Left lobe of liver (tissue), 2 donors: ENCODE measurements around the gene SYNJ2. TPM values are rescaled to one million over a fixed set of nuclear protein-coding genes. Genes with fewer than 3 reads are reported as not detected.

Source experiments
- ATAC-seq: fragments of 200-7000 bp; cut with Tn5 transposase; one replicate; pipeline ENCODE4 v1.9.1; 2020; ENCODE audit warnings: mild to moderate bottlenecking, moderate library complexity
- DNase-seq: peaks from one replicate; pipeline ENCODE4 v3.0.0-alpha.2; 2020; ENCODE audit warnings: low spot score
- total RNA-seq: library from RNA; stranded (reverse); gene quantifications from one replicate; pipeline ENCODE4 v1.2.1, GENCODE V29; 2021
- donor health status: DM: no; HTN: no; CAD: no; lungs with moderate emphysema.
- donor health status: DM: no; HTN: yes; CAD: no.

Gene SYNJ2
- total RNA-seq, 1 donor from 2014 or later = 5.5 TPM

- DNase-seq (no peak), ATAC-seq (no peak)
Measured at GRCh38 chr6:158038291-158039177, 56.9 kb downstream of the SYNJ2 start.

GRCh38 chr6:158039178-158039557 lies 57.5 kb downstream of the SYNJ2 start:
- no peak for DNase-seq

GRCh38 chr6:158039571-158040050 lies 57.9 kb downstream of the SYNJ2 start:
- DNase-seq (no peak), ATAC-seq (no peak)

More at GRCh38 chr6:158039178-158039557, 57.5 kb downstream of the SYNJ2 start:
- no peak for ATAC-seq

- DNase-seq = no peak
- peak; percentile 61 for ATAC-seq
Measured at GRCh38 chr6:158040051-158040803, 58.6 kb downstream of the SYNJ2 start.

GRCh38 chr6:158040804-158041347 lies 59.2 kb downstream of the SYNJ2 start:
- DNase-seq = no peak

GRCh38 chr6:158041370-158041769 lies 59.7 kb downstream of the SYNJ2 start:
- DNase-seq = no peak

More at GRCh38 chr6:158040804-158041347, 59.2 kb downstream of the SYNJ2 start:
- no peak for ATAC-seq

DNA sequence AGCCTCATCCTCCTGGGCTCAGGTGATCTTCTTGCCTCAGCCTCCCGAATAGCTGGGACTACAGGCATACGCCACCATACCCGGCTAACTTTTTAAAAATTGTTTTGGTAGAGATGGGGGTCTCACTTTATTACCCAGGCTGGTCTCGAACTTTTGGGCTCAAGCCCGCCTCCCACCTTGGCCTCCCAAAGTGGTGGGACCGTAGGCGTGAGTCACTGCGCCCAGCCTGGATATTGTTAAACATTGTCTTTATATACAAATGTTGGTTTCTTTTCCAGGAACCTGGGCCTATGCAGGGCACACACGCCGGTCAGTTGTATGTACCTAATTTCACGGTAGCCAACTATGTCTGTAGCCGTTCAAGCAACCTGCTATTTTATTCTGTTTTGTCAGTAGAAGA lies 60.1 kb downstream of the SYNJ2 start:
- no peak for DNase-seq

More at GRCh38 chr6:158041370-158041769, 59.7 kb downstream of the SYNJ2 start:
- ATAC-seq = no peak

DNA sequence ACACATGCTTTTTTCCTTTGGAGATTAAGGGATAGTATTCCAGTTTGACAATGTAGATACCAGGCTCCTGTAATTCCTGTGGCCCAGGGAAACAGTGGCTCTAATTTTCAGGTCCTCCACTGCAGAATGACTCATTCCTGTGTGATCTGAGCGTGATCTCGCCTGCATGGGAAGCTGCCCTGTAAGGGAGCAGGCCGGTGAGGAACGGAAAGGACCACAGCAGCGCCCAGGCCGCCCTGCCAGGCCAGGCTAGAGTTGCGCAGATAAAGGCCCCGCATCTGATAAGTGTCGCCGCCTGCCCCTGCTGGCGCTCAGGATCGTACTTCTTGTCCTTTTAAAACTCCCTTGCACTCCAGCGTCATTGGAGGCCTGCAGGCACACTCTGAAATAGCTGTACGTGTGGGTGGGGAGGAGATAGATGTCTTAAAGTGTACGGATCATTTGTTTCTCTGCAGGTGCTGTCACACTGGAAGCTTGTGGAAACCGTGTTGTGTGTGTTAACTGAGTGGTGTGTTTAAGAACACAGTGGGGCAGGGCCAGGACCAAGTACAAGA lies 60.7 kb downstream of the SYNJ2 start:
- DNase-seq = no peak
- ATAC-seq = no peak

More for the DNA sequence above, 60.1 kb downstream of the SYNJ2 start:
- no peak for ATAC-seq

- no peak for ATAC-seq
- DNase-seq = no peak
Measured at GRCh38 chr6:158043008-158043407, 61.3 kb downstream of the SYNJ2 start.

DNA sequence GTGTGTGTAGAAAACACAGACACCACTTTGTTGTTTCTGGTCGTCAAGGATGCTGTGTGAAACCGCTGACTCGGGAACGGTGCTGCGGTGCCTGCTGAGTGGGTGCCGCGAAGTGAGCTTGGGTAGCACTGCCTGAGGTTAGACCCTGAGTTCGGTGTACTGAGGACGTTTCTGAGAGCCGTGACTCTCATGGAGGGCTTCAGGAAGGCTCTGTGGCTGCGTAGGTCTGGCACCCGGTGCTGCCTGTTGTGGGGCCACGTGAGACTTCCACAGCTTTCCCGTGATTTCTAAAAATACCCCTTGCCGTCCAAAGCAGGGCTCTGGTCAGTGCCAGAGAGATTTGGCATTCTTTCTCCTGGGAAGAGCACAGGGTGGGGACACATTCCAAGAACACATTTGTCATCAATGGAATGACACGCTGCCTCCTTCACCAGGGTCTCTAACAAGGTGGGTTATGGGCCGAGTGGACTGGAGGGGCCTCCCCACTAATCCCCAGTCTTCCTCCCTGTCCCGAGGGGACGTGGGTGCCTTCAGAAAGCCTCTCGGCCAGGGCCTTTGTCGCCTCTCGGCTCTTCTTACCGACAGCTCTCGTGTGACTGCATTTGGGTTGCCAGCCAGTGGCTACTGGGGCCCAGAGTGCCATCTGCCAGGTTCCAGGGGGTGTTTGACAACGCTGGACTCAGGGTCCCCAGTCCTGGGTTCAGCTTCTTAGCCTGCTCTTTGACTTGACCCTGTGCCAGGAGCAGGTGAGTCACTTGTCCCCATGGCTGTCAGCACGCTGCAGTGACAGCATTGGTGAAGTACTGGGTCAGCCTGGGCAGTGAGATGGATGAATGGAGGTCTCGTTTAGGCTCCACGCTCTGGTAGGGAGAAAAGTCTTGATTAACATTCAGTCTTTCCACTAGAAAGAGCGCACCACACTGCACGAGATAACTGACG lies 62.2 kb downstream of the SYNJ2 start:
- ATAC-seq (no peak), DNase-seq (no peak)

- no peak for ATAC-seq
- DNase-seq = no peak
Measured at GRCh38 chr6:158044525-158044888, 62.8 kb downstream of the SYNJ2 start.

- DNase-seq = no peak
- no peak for ATAC-seq
Measured at GRCh38 chr6:158046201-158047126, 64.8 kb downstream of the SYNJ2 start.

DNA sequence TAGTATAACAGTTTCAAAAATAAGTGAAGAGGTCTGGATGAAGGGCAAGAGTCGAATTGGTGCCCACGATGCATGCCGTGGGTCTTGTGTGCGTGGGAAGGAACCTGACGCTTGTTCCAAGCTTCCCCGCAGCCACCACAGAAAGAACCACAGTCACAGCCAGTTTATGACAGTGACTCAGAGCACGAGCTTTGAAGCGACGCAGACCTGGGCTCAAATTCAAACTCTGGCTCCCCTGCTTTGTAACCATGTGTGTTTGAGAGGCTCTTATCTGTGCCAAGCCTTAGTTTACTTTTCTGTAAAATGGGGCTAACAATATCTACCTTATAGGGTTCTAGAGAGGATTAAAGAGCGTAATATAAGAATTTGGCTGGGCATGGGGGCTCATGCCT lies 65.5 kb downstream of the SYNJ2 start:
- ATAC-seq (no peak), DNase-seq (no peak)

DNA sequence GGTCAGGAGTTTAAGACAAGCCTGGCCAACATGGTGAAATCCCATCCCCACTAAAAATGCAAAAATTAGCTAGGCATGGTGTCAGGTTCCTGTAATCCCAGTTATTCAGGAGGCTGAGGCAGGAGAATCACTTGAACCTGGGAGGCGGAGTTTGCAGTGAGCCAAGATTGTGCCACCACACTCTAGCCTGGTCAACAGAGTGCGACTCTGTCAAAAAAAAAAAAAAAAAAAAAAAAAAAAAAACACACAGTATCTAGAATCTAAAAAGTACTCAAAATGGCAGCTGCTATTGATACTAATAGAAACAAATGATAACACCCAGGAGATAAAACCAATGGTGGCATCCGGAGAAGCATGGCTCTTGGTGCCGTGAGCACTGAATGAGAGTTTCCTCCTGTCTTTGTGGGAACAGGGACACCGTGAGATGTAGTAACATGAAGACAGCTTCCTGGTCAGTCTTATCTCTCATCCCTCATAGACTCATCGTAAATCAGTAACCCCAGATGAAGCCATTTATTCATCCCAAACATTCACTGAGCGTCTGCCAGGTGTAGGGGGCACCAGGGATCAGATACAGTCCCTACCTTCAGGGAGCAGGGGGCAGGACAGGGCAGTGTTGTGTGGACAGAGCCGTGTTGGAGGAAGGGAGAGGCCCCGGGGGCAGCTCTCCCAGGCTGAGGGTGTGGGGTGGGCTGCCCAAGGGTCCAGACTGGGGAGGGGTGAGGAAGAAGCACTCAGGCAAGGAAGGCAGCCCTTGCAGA lies 66.1 kb downstream of the SYNJ2 start:
- ATAC-seq = no peak
- DNase-seq = no peak

DNA sequence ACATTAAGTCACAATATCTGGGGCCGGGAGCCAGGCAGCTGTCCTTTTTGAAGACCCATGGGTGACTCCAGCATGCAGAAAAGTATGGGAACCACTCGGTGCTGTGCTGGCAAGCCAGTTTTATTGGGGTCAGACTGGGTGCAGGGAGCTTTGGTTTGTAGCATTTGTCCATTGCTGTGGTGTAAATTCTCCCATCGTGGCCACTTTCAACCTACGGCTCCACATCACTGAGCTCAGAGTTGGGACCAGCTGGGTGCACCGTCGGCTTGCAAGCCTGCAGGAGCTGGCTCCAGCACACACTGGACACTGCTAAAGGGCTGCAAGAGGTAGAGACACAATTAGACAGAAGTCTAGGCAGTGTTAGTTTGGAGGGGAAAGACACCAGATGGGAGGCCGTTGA lies 66.9 kb downstream of the SYNJ2 start:
- no peak for DNase-seq
- no peak for ATAC-seq

DNA sequence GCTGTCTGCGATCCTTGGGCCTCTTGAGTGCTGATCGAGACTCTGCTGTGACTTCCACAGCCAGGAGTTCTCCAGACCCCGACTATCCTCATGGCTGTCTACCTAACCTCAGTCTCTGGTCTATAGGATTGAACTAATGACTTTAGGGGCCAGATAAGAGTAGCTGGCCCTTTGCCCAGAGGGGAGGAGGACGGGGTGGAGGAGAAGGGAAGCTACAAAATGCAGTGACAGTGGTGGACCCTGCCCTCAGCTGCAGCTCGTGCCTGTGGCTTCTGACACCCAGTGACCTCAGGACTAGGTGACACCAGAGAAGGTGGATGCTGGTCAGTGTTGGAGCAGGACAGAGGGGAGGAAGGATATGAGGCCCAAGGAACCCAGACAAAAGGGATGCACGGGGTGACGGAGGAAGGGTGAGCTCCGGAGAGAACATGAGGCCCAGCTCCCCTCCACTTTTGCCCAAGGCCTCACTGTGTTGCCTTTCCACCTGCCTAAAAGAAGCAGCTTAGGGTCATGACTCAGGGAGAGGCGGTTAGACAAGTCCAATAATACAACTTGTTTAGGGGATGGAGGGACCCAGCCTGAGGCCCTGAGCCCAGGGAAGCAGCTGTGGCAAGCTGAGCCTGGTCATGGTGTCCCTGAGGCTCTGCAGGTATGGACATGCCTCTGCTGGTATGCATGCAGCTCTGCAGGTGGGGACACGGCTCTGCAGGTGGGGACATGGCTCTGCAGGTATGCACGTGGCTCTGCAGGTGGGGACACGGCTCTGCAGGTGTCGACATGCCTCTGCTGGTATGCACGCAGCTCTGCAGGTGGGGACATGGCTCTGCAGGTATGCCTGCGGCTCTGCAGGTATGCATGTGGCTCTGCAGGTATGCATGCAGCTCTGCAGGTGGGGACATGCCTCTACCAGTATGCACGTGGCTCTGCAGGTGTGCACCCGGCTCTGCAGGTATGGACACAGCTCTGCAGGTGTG lies 67.7 kb downstream of the SYNJ2 start:
- no peak for ATAC-seq

DNA sequence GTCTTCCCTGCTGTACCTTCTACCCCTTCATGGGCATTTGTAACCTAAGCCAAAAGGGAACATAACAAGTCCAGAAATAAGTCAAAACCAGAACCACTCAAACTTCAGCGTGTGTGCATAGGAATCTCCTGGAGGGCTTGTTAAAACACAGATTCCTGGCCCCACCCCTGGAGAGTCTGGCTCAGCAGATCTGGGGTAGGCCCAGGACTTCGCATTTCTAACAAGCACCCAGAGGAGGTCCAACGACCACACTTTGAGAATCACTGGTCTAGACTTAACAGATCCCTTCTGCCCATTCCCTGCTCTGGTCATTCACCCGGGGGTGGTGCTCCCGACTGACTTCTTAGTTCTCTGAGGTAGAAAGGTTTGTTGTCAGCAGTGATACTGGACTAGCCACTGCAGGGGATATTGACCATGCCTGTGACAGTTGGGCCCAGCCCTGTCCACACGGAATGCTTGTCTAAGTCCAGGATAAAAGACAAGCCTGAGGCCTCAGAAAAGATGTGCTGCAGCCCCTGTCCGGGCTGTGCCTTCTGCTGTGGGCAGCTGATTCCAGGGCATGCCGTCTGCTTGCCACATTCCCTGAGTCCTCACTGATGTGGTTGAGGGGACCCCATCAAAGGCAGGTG lies 68.6 kb downstream of the SYNJ2 start:
- DNase-seq (no peak), ATAC-seq (no peak)

More for the DNA sequence above, 67.7 kb downstream of the SYNJ2 start:
- no peak for DNase-seq
